Stimulated activated CD8-positive, alpha-beta memory T cell treated with anti-CD3 and anti-CD28 coated beads, Interleukin-2, amount 100 ng/mL, for 1 hour (primary cell): Measurements from ENCODE around the gene ZNF385B.
"Not testable (repeated sequence)": the region's sequence is repeated elsewhere in the genome, so short reads cannot be mapped to it uniquely, and the experiment has no call there.

Experiments
- DNase-seq, 2 donors: peaks; one replicate each; pipeline ENCODE4 v3.0.0-alpha.2; 2020; ENCODE audit warnings: low read depth in 2 of 2

ZNF385B gene

GRCh38 chr2:179861416-179862067 lies at the start of gene ZNF385B:
TSS of gene ZNF385B (minus strand) at chr2:179861612.
- no peak for DNase-seq

- DNase-seq, result no peak
These were observed 49.3 kb upstream of the ZNF385B start for GRCh38 chr2:179910735-179911113.

GRCh38 chr2:179909845-179910734 lies 48.7 kb upstream of the ZNF385B start:
- no peak for DNase-seq

- no peak for DNase-seq
These were observed 39.2 kb upstream of the ZNF385B start for GRCh38 chr2:179900655-179901054.

- no peak for DNase-seq
These were observed 38.3 kb upstream of the ZNF385B start for GRCh38 chr2:179899666-179900065.

- DNase-seq, result no peak
These were observed 37.5 kb upstream of the ZNF385B start for GRCh38 chr2:179898873-179899272.

GRCh38 chr2:179893616-179894015 lies 32.2 kb upstream of the ZNF385B start:
- no peak for DNase-seq

GRCh38 chr2:179891237-179891636 lies 29.8 kb upstream of the ZNF385B start:
- no peak for DNase-seq

- DNase-seq, result no peak
These were observed 29.3 kb upstream of the ZNF385B start for GRCh38 chr2:179890666-179891065.

- not testable (repeated sequence) for DNase-seq
These were observed 27.2 kb upstream of the ZNF385B start for GRCh38 chr2:179888642-179889041.

GRCh38 chr2:179884193-179884592 lies 22.8 kb upstream of the ZNF385B start:
- no peak for DNase-seq

- no peak for DNase-seq
These were observed 21.7 kb upstream of the ZNF385B start for GRCh38 chr2:179882851-179883806.

GRCh38 chr2:179877601-179878364 lies 16.4 kb upstream of the ZNF385B start:
- no peak for DNase-seq

- no peak for DNase-seq
These were observed 14.9 kb upstream of the ZNF385B start for GRCh38 chr2:179876266-179876665.

GRCh38 chr2:179875864-179876263 lies 14.5 kb upstream of the ZNF385B start:
- DNase-seq, result no peak

- no peak for DNase-seq
These were observed 1.6 kb upstream of the ZNF385B start for GRCh38 chr2:179862898-179863458.

GRCh38 chr2:179861027-179861415 lies 391 bp downstream of the ZNF385B start:
- no peak for DNase-seq

- DNase-seq, result no peak
These were observed 971 bp downstream of the ZNF385B start for GRCh38 chr2:179860255-179861026.

- DNase-seq, result no peak
These were observed 1.9 kb downstream of the ZNF385B start for GRCh38 chr2:179859523-179859922.

GRCh38 chr2:179857236-179857635 lies 4.2 kb downstream of the ZNF385B start:
- no peak for DNase-seq
